ENCODE measurements around the gene SNRNP48. TPM values are rescaled to one million over a fixed set of nuclear protein-coding genes. Genes with fewer than 3 reads are reported as not detected.

SNRNP48 gene
- total RNA-seq, 4 donors from 2014 or later, result 11.2 to 28.8 (median 20.1) TPM

DNA sequence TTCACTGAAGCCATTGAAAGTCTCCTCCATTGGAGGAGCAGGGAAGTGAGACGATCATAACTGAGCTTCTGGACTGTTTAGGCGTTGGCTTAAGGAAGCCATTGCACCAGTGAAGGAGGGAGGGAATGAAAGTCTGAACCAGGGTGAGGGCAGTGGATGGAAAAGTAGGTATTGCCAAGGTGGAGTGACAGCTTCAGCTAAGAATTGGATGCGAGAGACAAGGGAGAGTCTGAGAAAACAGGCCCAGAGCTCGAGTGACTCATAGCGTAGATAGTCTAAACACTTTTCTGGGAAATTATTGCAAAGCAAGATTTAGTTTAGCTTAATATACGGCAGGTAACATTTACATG is 44.0 kb upstream of the SNRNP48 start:
- Histone ChIP-seq H3K9me3 (no peaks in the 10 kb centered on the region), H3K27ac (peak overlapping the region in 2 of 3 donors; percentile 75 to 83), H3K27me3 (no peaks in the 10 kb centered on the region), H3K4me1 (peaks cover 46 to 48% of the 10 kb centered on the region in 2 donors), H3K4me3 (replicated peaks in 1 of 3) (no peak overlapping the region), H3K36me3 (no peaks in the 10 kb centered on the region)
- DNase-seq, result no peak
- 83% methylated on average over 6 of the region's 6 CpGs for WGBS, 2 donors
- TF ChIP-seq POLR2A (IDR thresholded peaks at IDR 0.05), result no peak
- TF ChIP-seq, protein P1, sequence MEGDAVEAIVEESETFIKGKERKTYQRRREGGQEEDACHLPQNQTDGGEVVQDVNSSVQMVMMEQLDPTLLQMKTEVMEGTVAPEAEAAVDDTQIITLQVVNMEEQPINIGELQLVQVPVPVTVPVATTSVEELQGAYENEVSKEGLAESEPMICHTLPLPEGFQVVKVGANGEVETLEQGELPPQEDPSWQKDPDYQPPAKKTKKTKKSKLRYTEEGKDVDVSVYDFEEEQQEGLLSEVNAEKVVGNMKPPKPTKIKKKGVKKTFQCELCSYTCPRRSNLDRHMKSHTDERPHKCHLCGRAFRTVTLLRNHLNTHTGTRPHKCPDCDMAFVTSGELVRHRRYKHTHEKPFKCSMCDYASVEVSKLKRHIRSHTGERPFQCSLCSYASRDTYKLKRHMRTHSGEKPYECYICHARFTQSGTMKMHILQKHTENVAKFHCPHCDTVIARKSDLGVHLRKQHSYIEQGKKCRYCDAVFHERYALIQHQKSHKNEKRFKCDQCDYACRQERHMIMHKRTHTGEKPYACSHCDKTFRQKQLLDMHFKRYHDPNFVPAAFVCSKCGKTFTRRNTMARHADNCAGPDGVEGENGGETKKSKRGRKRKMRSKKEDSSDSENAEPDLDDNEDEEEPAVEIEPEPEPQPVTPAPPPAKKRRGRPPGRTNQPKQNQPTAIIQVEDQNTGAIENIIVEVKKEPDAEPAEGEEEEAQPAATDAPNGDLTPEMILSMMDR (IDR thresholded peaks at IDR 0.05), result no peak
- intact Hi-C loops (cut with DNase I), result no loop called here

DNA sequence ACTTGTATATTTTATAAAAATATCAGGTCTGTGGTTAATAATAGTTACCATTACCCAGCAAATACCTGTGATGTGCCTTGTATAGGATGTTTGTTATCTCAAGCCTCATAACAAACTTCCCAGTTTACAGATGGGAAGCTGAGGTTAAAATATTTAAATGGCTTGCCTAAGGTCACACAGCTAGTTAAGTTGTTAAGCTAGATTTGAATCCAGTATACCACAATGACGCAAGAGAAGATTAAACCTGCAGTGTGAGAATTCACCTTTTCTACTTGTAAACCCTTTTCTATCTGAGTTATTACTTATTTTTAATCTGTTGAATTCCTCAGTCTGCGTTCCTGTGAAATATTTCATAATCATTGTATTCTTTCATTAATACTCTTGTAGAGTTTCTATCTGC is 43.6 kb upstream of the SNRNP48 start:
- Histone ChIP-seq H3K27me3 (no peaks in the 10 kb centered on the region), H3K9me3 (no peaks in the 10 kb centered on the region), H3K4me1 (peaks cover 50 to 51% of the 10 kb centered on the region in 2 donors), H3K4me3 (replicated peaks in 1 of 3) (no peak overlapping the region), H3K27ac (peak overlapping the region in 2 of 3 donors; percentile 75 to 83), H3K36me3 (no peaks in the 10 kb centered on the region)
- 95 to 97% methylated on average over 2 of the region's 2 CpGs for WGBS, 2 donors
- intact Hi-C loops (cut with DNase I), result no loop called here
- no peak for TF ChIP-seq POLR2A (IDR thresholded peaks at IDR 0.05)
- TF ChIP-seq, protein P1 (IDR thresholded peaks at IDR 0.05), result no peak
- no peak for DNase-seq

DNA sequence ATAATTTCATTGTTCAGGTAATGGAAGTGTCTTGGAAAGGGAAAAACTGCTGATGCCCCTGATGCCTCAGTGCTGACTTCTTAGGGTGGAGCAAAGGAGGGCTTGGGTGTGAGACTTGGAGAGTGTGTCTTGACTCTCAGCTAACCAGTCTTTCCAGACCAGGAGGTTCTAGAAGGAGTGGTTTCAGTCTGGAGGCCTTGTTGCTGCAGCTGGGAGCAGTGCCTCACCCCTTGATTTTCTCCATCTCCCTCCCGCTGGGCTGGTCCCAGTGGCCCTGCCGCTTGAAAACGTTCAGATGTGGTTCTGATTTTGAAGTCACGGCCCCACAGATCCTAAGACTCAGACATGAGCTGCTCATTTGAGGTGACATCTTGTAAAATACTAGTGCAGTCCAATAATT is 43.1 kb upstream of the SNRNP48 start:
- no peaks in the 10 kb centered on the region for H3K27me3 ChIP-seq
- 75 to 76% methylated on average over 4 of the region's 4 CpGs for WGBS, 2 donors
- H3K36me3 ChIP-seq, result no peaks in the 10 kb centered on the region
- H3K27ac ChIP-seq, result peak overlapping the region; percentile 41 to 83 (median 75)
- peaks cover 55 to 57% of the 10 kb centered on the region in 2 donors for H3K4me1 ChIP-seq
- TF ChIP-seq POLR2A (IDR thresholded peaks at IDR 0.05), result no peak
- TF ChIP-seq, protein P1 (IDR thresholded peaks at IDR 0.05), result no peak
- intact Hi-C loops (cut with DNase I), result no loop called here
- peak; percentile 19 to 27 for DNase-seq
- H3K4me3 ChIP-seq (replicated peaks in 1 of 3), result no peak overlapping the region
- no peaks in the 10 kb centered on the region for H3K9me3 ChIP-seq

DNA sequence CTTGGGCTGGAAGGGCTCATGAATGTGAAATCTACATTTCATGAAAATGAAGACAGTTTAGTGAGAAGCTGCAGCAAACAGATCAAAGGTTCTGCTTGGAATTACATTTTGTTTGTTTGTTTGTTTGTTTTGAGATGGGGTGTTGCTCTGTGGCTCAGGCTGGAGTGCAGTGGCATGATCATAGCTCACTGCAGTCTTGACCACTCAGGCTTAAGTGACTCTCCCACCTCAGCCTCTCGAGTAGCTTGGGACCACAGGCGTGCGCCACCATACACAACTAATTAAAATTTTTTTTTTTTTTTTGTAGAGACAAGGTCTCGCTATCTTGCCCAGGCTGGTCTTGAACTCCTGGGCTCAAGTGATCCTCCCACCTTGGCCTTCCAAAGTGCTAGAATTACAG is 42.7 kb upstream of the SNRNP48 start:
- intact Hi-C loops (cut with DNase I), result no loop called here
- H3K27me3 ChIP-seq, result no peaks in the 10 kb centered on the region
- DNase-seq, result no peak
- no peak for TF ChIP-seq POLR2A (IDR thresholded peaks at IDR 0.05)
- TF ChIP-seq, protein P1 (IDR thresholded peaks at IDR 0.05), result no peak
- peaks cover 56 to 58% of the 10 kb centered on the region in 2 donors for H3K4me1 ChIP-seq
- H3K9me3 ChIP-seq, result no peaks in the 10 kb centered on the region
- 89 to 92% methylated on average over 4 of the region's 4 CpGs for WGBS, 2 donors
- no peaks in the 10 kb centered on the region for H3K36me3 ChIP-seq
- peak overlapping the region; percentile 41 to 83 (median 75) for H3K27ac ChIP-seq
- no peak overlapping the region for H3K4me3 ChIP-seq (replicated peaks in 1 of 3)

DNA sequence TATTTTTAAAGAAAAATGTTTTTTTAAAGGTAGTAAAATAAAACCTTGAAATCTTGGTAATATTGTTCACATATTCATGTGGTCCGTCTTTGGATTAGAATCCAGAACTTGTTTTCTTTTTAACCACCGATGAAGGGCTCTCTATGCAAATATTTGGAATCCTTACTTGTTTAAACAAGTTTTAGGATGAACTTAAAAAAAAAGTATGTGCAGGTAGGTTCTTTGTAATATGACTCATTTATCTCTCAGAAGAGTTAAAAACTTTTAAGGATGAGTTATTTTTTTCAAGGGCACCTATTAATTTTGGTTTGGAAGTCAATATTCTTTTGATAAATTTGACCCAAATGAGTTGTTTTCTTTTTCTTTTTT is 39.6 kb upstream of the SNRNP48 start:
- Histone ChIP-seq H3K27ac (peak overlapping the region; percentile 67 to 83 (median 75)), H3K27me3 (no peaks in the 10 kb centered on the region), H3K36me3 (no peaks in the 10 kb centered on the region), H3K4me1 (peaks cover 47 to 70% of the 10 kb centered on the region in 2 donors), H3K4me3 (replicated peaks in 1 of 3) (no peak overlapping the region), H3K9me3 (no peaks in the 10 kb centered on the region)
- TF ChIP-seq POLR2A (IDR thresholded peaks at IDR 0.05), result no peak
- TF ChIP-seq, protein P1 (IDR thresholded peaks at IDR 0.05), result no peak
- intact Hi-C loops (cut with DNase I), result no loop called here
- no peak for DNase-seq
- WGBS, 2 donors, result 34 to 42% methylated on average over 2 of the region's 2 CpGs

Data from thyroid gland (tissue), 4 donors.